Measurements from ENCODE around the gene MCM8. TPM values are rescaled to one million over a fixed set of nuclear protein-coding genes. Genes with fewer than 3 reads are reported as not detected.
A peak's percentile ranks its signal among the peaks of the same experiment; 100 is the strongest.

The MCM8 gene
- total RNA-seq, 1 donor from 2014 or later: 4.7 TPM

GRCh38 chr20:5938456-5939029 lies 11.9 kb upstream of the MCM8 start:
- Histone ChIP-seq H3K4me3 (ENCODE audit: low read length in 3 of 3) (no peak overlapping the region), H3K4me1 (ENCODE audit: control insufficient read depth in 3 of 3, insufficient read depth in 3 of 3, low read length in 3 of 3) (peaks cover 0 to 2% (median 0%) of the 10 kb centered on the region in 3 donors), H3K27me3 (ENCODE audit: control insufficient read depth in 3 of 3, insufficient read depth in 3 of 3, low read length in 3 of 3) (no peaks in the 10 kb centered on the region), H3K9me3 (ENCODE audit: control insufficient read depth in 3 of 3, low read length in 3 of 3) (no peaks in the 10 kb centered on the region), H3K9ac (ENCODE audit: low read depth in 1 of 3, low read length in 3 of 3) (no peak overlapping the region), H3K27ac (ENCODE audit: low read depth, low read length) (no peak overlapping the region), H3K36me3 (ENCODE audit: control insufficient read depth in 3 of 3, insufficient read depth in 3 of 3, low read length in 3 of 3) (peaks cover 38 to 56% (median 49%) of the 10 kb centered on the region in 3 donors)

- H3K36me3 ChIP-seq (ENCODE audit: control insufficient read depth in 3 of 3, insufficient read depth in 3 of 3, low read length in 3 of 3): peaks cover 40 to 52% (median 48%) of the 10 kb centered on the region in 3 donors
These were observed 4.5 kb upstream of the MCM8 start for GRCh38 chr20:5945963-5946362.

GRCh38 chr20:5947276-5947675 lies 3.2 kb upstream of the MCM8 start:
- Histone ChIP-seq H3K4me3 (ENCODE audit: low read length in 3 of 3) (no peak overlapping the region), H3K9ac (ENCODE audit: low read depth in 1 of 3, low read length in 3 of 3) (no peak overlapping the region), H3K4me1 (ENCODE audit: control insufficient read depth in 3 of 3, insufficient read depth in 3 of 3, low read length in 3 of 3) (peaks cover 8 to 24% (median 18%) of the 10 kb centered on the region in 3 donors), H3K27ac (ENCODE audit: low read depth, low read length) (no peak overlapping the region), H3K27me3 (ENCODE audit: control insufficient read depth in 3 of 3, insufficient read depth in 3 of 3, low read length in 3 of 3) (no peaks in the 10 kb centered on the region), H3K36me3 (ENCODE audit: control insufficient read depth in 3 of 3, insufficient read depth in 3 of 3, low read length in 3 of 3) (peaks cover 28 to 40% (median 35%) of the 10 kb centered on the region in 3 donors), H3K9me3 (ENCODE audit: control insufficient read depth in 3 of 3, low read length in 3 of 3) (no peaks in the 10 kb centered on the region)

More at GRCh38 chr20:5945963-5946362, 4.5 kb upstream of the MCM8 start:
- Histone ChIP-seq H3K27ac (ENCODE audit: low read depth, low read length) (no peak overlapping the region), H3K9me3 (ENCODE audit: control insufficient read depth in 3 of 3, low read length in 3 of 3) (no peaks in the 10 kb centered on the region), H3K9ac (ENCODE audit: low read depth in 1 of 3, low read length in 3 of 3) (no peak overlapping the region), H3K27me3 (ENCODE audit: control insufficient read depth in 3 of 3, insufficient read depth in 3 of 3, low read length in 3 of 3) (no peaks in the 10 kb centered on the region), H3K4me3 (ENCODE audit: low read length in 3 of 3) (no peak overlapping the region), H3K4me1 (ENCODE audit: control insufficient read depth in 3 of 3, insufficient read depth in 3 of 3, low read length in 3 of 3) (peaks cover under 1 to 17% (median 10%) of the 10 kb centered on the region in 3 donors)

- H3K9ac ChIP-seq (ENCODE audit: low read depth in 1 of 3, low read length in 3 of 3): peak overlapping the region; percentile 77 to 85 (median 81)
- H3K36me3 ChIP-seq (ENCODE audit: control insufficient read depth in 3 of 3, insufficient read depth in 3 of 3, low read length in 3 of 3): peaks cover 19 to 34% (median 27%) of the 10 kb centered on the region in 3 donors
- H3K4me1 ChIP-seq (ENCODE audit: control insufficient read depth in 3 of 3, insufficient read depth in 3 of 3, low read length in 3 of 3): peaks cover 8 to 24% (median 18%) of the 10 kb centered on the region in 3 donors
- no peaks in the 10 kb centered on the region for H3K27me3 ChIP-seq (ENCODE audit: control insufficient read depth in 3 of 3, insufficient read depth in 3 of 3, low read length in 3 of 3)
- peak overlapping the region; percentile 92 to 95 (median 95) for H3K4me3 ChIP-seq (ENCODE audit: low read length in 3 of 3)
- H3K27ac ChIP-seq (ENCODE audit: low read depth, low read length): peak overlapping the region; percentile 67
- no peaks in the 10 kb centered on the region for H3K9me3 ChIP-seq (ENCODE audit: control insufficient read depth in 3 of 3, low read length in 3 of 3)
These were observed 545 bp upstream of the MCM8 start for GRCh38 chr20:5949943-5950270.

- Histone ChIP-seq H3K9ac (ENCODE audit: low read depth in 1 of 3, low read length in 3 of 3) (no peak overlapping the region), H3K27me3 (ENCODE audit: control insufficient read depth in 3 of 3, insufficient read depth in 3 of 3, low read length in 3 of 3) (no peaks in the 10 kb centered on the region), H3K9me3 (ENCODE audit: control insufficient read depth in 3 of 3, low read length in 3 of 3) (no peaks in the 10 kb centered on the region), H3K27ac (ENCODE audit: low read depth, low read length) (no peak overlapping the region), H3K36me3 (ENCODE audit: control insufficient read depth in 3 of 3, insufficient read depth in 3 of 3, low read length in 3 of 3) (peaks cover 0 to 7% (median 2%) of the 10 kb centered on the region in 3 donors), H3K4me1 (ENCODE audit: control insufficient read depth in 3 of 3, insufficient read depth in 3 of 3, low read length in 3 of 3) (no peaks in the 10 kb centered on the region), H3K4me3 (ENCODE audit: low read length in 3 of 3) (no peak overlapping the region)
These were observed 17.0 kb downstream of the MCM8 start for GRCh38 chr20:5967469-5967868.

- Histone ChIP-seq H3K9ac (ENCODE audit: low read depth in 1 of 3, low read length in 3 of 3) (no peak overlapping the region), H3K36me3 (ENCODE audit: control insufficient read depth in 3 of 3, insufficient read depth in 3 of 3, low read length in 3 of 3) (peaks cover 0 to 14% (median 7%) of the 10 kb centered on the region in 3 donors), H3K9me3 (ENCODE audit: control insufficient read depth in 3 of 3, low read length in 3 of 3) (no peaks in the 10 kb centered on the region), H3K27ac (ENCODE audit: low read depth, low read length) (no peak overlapping the region), H3K4me1 (ENCODE audit: control insufficient read depth in 3 of 3, insufficient read depth in 3 of 3, low read length in 3 of 3) (no peaks in the 10 kb centered on the region), H3K27me3 (ENCODE audit: control insufficient read depth in 3 of 3, insufficient read depth in 3 of 3, low read length in 3 of 3) (no peaks in the 10 kb centered on the region), H3K4me3 (ENCODE audit: low read length in 3 of 3) (no peak overlapping the region)
These were observed 18.0 kb downstream of the MCM8 start for GRCh38 chr20:5968462-5968861.

GRCh38 chr20:5969348-5969935 lies 19.0 kb downstream of the MCM8 start:
- peaks cover 0 to 21% (median 9%) of the 10 kb centered on the region in 3 donors for H3K36me3 ChIP-seq (ENCODE audit: control insufficient read depth in 3 of 3, insufficient read depth in 3 of 3, low read length in 3 of 3)
- H3K9me3 ChIP-seq (ENCODE audit: control insufficient read depth in 3 of 3, low read length in 3 of 3): no peaks in the 10 kb centered on the region
- H3K4me3 ChIP-seq (ENCODE audit: low read length in 3 of 3): no peak overlapping the region
- H3K4me1 ChIP-seq (ENCODE audit: control insufficient read depth in 3 of 3, insufficient read depth in 3 of 3, low read length in 3 of 3): no peaks in the 10 kb centered on the region
- H3K27me3 ChIP-seq (ENCODE audit: control insufficient read depth in 3 of 3, insufficient read depth in 3 of 3, low read length in 3 of 3): no peaks in the 10 kb centered on the region
- no peak overlapping the region for H3K9ac ChIP-seq (ENCODE audit: low read depth in 1 of 3, low read length in 3 of 3)
- no peak overlapping the region for H3K27ac ChIP-seq (ENCODE audit: low read depth, low read length)

GRCh38 chr20:5969940-5970339 lies 19.5 kb downstream of the MCM8 start:
- Histone ChIP-seq H3K27me3 (ENCODE audit: control insufficient read depth in 3 of 3, insufficient read depth in 3 of 3, low read length in 3 of 3) (no peaks in the 10 kb centered on the region), H3K9me3 (ENCODE audit: control insufficient read depth in 3 of 3, low read length in 3 of 3) (no peaks in the 10 kb centered on the region), H3K27ac (ENCODE audit: low read depth, low read length) (no peak overlapping the region), H3K4me3 (ENCODE audit: low read length in 3 of 3) (no peak overlapping the region), H3K4me1 (ENCODE audit: control insufficient read depth in 3 of 3, insufficient read depth in 3 of 3, low read length in 3 of 3) (no peaks in the 10 kb centered on the region), H3K36me3 (ENCODE audit: control insufficient read depth in 3 of 3, insufficient read depth in 3 of 3, low read length in 3 of 3) (peaks cover 0 to 21% (median 11%) of the 10 kb centered on the region in 3 donors), H3K9ac (ENCODE audit: low read depth in 1 of 3, low read length in 3 of 3) (no peak overlapping the region)

- Histone ChIP-seq H3K36me3 (ENCODE audit: control insufficient read depth in 3 of 3, insufficient read depth in 3 of 3, low read length in 3 of 3) (peaks cover 0 to 21% (median 11%) of the 10 kb centered on the region in 3 donors), H3K4me3 (ENCODE audit: low read length in 3 of 3) (no peak overlapping the region), H3K9me3 (ENCODE audit: control insufficient read depth in 3 of 3, low read length in 3 of 3) (no peaks in the 10 kb centered on the region), H3K27ac (ENCODE audit: low read depth, low read length) (no peak overlapping the region), H3K27me3 (ENCODE audit: control insufficient read depth in 3 of 3, insufficient read depth in 3 of 3, low read length in 3 of 3) (no peaks in the 10 kb centered on the region), H3K4me1 (ENCODE audit: control insufficient read depth in 3 of 3, insufficient read depth in 3 of 3, low read length in 3 of 3) (no peaks in the 10 kb centered on the region), H3K9ac (ENCODE audit: low read depth in 1 of 3, low read length in 3 of 3) (no peak overlapping the region)
These were observed 19.9 kb downstream of the MCM8 start for GRCh38 chr20:5970381-5970780.

GRCh38 chr20:5971203-5971602 lies 20.8 kb downstream of the MCM8 start:
- H3K27me3 ChIP-seq (ENCODE audit: control insufficient read depth in 3 of 3, insufficient read depth in 3 of 3, low read length in 3 of 3): no peaks in the 10 kb centered on the region
- H3K4me3 ChIP-seq (ENCODE audit: low read length in 3 of 3): no peak overlapping the region
- no peak overlapping the region for H3K9ac ChIP-seq (ENCODE audit: low read depth in 1 of 3, low read length in 3 of 3)
- H3K36me3 ChIP-seq (ENCODE audit: control insufficient read depth in 3 of 3, insufficient read depth in 3 of 3, low read length in 3 of 3): peaks cover 0 to 21% (median 11%) of the 10 kb centered on the region in 3 donors
- H3K4me1 ChIP-seq (ENCODE audit: control insufficient read depth in 3 of 3, insufficient read depth in 3 of 3, low read length in 3 of 3): no peaks in the 10 kb centered on the region
- H3K9me3 ChIP-seq (ENCODE audit: control insufficient read depth in 3 of 3, low read length in 3 of 3): no peaks in the 10 kb centered on the region
- no peak overlapping the region for H3K27ac ChIP-seq (ENCODE audit: low read depth, low read length)
